Sigmoid colon (tissue), 7 donors: ENCODE measurements around the gene SLC52A3. TPM values are rescaled to one million over a fixed set of nuclear protein-coding genes. Genes with fewer than 3 reads are reported as not detected.

Experiments
- DNase-seq: peaks from one replicate; pipeline ENCODE4 v3.0.0-alpha.2; 2019
- H3K27ac ChIP-seq, 4 donors: fragments of 200-600 bp; sonication (generic); one replicate each; pipeline ENCODE4 v1.5.1; 2016 to 2019; ENCODE audit warnings: mild to moderate bottlenecking in 1 of 4
- H3K27me3 ChIP-seq, 3 donors: fragments of 200-600 bp; sonication (generic); one replicate each; pipeline ENCODE4 v1.5.1; 2019; ENCODE audit warnings: mild to moderate bottlenecking in 1 of 3
- H3K36me3 ChIP-seq, 4 donors: fragments of 200-600 bp; sonication (generic); one replicate each; pipeline ENCODE4 v1.5.1; 2016 to 2019
- H3K4me1 ChIP-seq, 4 donors: fragments of 200-600 bp; sonication (generic); one replicate each; pipeline ENCODE4 v1.5.1; 2017 to 2019
- H3K4me3 ChIP-seq, 4 donors: fragments of 200-600 bp; sonication (generic); one replicate each; pipeline ENCODE4 v1.5.1; 2017 to 2019; ENCODE audit warnings: mild to moderate bottlenecking in 2 of 4, moderate library complexity in 1 of 4
- H3K9me3 ChIP-seq, 4 donors: fragments of 200-600 bp in 3 of 4; sonication (generic) in 3 of 4; one replicate each; pipeline versions ENCODE4 v1.5.1 to v1.6.1; 2013 to 2019
- EP300 ChIP-seq, 4 donors: sonication (generic); formaldehyde crosslinking; IDR thresholded peaks; one replicate each; pipeline ENCODE4 v1.6.1; 2017; ENCODE audit warnings: antibody characterized with exemption in 4 of 4
- POLR2A ChIP-seq, 2 donors: fragments of 450-650 bp; IDR thresholded peaks; one replicate each; pipeline ENCODE4 v1.6.1; 2016; ENCODE audit warnings: antibody characterized with exemption in 2 of 2, mild to moderate bottlenecking in 2 of 2, moderate library complexity in 2 of 2
- POLR2AphosphoS5 ChIP-seq, 4 donors: sonication (generic); formaldehyde crosslinking; IDR thresholded peaks; one replicate each; pipeline ENCODE4 v1.6.1; 2017; ENCODE audit warnings: antibody characterized with exemption in 4 of 4
- WGBS, 2 donors: extraction: QIAGEN DNeasy Blood & Tissue Kit; methylation state at CpG; one replicate each; pipeline ENCODE4 v1.1.7; 2013; 5-methylcytosine and 5-hydroxymethylcytosine counted together
- intact Hi-C: fragments of 100-400 bp; cut with DNase I; formaldehyde crosslinking; loops from one replicate; pipeline ENCODE4 v1.15.1; 2023
- polyA plus RNA-seq, 3 donors: library from polyadenylated mRNA; stranded (reverse); fragments of 200-250 nt; gene quantifications; one replicate each; pipeline ENCODE4 v1.2.3, GENCODE V29; 2013
- total RNA-seq, 4 donors: library from RNA; depleted of rRNA; stranded (reverse); fragments of >200 nt; gene quantifications; one replicate each; pipeline ENCODE4 v1.1.0, GENCODE V29; 2016
- TF ChIP-seq, protein P1 (sequence below), 4 experiments: fragments of 450-650 bp in 3 of 4; fragments of 200-600 bp in 1 of 4; IDR thresholded peaks; one replicate each; pipeline ENCODE4 v1.5.1; 2016 to 2019; ENCODE audit warnings: antibody characterized with exemption in 4 of 4, mild to moderate bottlenecking in 3 of 4, moderate library complexity in 2 of 4
- donor health status: healthy with polysubstance abuse.
- donor health status: Bipolar disorder and iron deficiency.
- donor health status: healthy.

The SLC52A3 gene
- total and polyA plus RNA-seq, 7 donors = 0.16 to 15.1 (median 3.0) TPM; not detected in 2

DNA sequence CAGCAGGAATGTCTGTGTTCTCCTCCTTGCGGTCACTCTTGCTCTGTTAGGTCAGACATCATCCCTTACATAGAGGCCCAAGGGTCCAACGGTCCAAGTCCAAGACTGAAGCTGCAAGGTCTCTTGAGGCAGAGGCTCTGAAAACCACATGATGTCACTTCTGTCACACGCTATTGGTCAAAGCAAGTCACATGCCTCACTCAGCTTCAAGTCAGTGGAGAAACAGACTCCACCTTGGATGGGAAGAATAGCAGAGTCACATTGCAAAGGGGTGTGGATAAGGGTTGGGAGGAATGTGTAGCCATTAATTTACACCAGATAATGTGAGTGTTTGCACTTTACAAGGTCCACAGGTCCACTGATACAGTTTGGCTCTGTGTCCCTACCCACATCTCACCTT, 17.5 kb downstream of the SLC52A3 start:
- no peak overlapping the region for H3K4me3 ChIP-seq
- no peaks in the 10 kb centered on the region for H3K27me3 ChIP-seq
- H3K36me3 ChIP-seq = no peaks in the 10 kb centered on the region
- no peak overlapping the region for H3K27ac ChIP-seq
- intact Hi-C loops = no loop called here
- 84 to 85% methylated on average over 3 of the region's 3 CpGs for WGBS, 2 donors
- TF ChIP-seq POLR2A (IDR thresholded peaks at IDR 0.05) (no peak), POLR2AphosphoS5 (IDR thresholded peaks at IDR 0.05) (no peak), EP300 (IDR thresholded peaks at IDR 0.05) (no peak)
- TF ChIP-seq, protein P1, sequence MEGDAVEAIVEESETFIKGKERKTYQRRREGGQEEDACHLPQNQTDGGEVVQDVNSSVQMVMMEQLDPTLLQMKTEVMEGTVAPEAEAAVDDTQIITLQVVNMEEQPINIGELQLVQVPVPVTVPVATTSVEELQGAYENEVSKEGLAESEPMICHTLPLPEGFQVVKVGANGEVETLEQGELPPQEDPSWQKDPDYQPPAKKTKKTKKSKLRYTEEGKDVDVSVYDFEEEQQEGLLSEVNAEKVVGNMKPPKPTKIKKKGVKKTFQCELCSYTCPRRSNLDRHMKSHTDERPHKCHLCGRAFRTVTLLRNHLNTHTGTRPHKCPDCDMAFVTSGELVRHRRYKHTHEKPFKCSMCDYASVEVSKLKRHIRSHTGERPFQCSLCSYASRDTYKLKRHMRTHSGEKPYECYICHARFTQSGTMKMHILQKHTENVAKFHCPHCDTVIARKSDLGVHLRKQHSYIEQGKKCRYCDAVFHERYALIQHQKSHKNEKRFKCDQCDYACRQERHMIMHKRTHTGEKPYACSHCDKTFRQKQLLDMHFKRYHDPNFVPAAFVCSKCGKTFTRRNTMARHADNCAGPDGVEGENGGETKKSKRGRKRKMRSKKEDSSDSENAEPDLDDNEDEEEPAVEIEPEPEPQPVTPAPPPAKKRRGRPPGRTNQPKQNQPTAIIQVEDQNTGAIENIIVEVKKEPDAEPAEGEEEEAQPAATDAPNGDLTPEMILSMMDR (IDR thresholded peaks at IDR 0.05) = no peak
- H3K4me1 ChIP-seq = no peaks in the 10 kb centered on the region
- H3K9me3 ChIP-seq = peaks cover 0 to 3% (median 1%) of the 10 kb centered on the region in 4 donors
- DNase-seq = no peak

DNA sequence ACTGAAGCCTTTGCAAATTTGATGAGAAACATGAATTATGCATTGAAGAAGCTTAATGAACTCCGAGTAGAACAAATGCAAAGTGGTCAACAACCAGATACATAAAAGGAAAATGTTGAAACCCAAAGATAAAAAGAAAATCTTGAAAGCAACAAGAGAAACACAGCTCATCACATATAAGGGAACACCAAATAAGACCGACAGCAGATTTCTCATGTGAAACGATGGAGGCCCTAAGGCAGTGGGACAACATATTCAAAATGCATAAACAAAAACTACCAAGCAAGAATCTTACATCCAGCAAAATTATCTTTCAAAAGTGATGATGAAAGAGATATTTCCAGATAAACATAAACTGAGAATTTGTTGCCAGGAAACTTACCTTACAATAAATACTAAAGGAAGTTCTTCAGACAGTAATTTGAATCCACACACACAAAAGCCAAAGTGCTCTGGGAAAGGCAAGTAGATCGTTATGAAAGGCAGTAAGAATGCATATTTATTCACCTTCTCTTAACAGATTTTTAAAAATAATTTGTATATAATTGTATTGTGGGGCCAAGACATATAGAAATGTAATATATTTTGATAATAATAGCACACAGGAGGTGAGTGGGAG, 22.5 kb downstream of the SLC52A3 start:
- H3K4me1 ChIP-seq = no peaks in the 10 kb centered on the region
- TF ChIP-seq POLR2A (IDR thresholded peaks at IDR 0.05) (no peak), POLR2AphosphoS5 (IDR thresholded peaks at IDR 0.05) (no peak), EP300 (IDR thresholded peaks at IDR 0.05) (no peak)
- TF ChIP-seq, protein P1 (IDR thresholded peaks at IDR 0.05) = no peak
- no peak overlapping the region for H3K27ac ChIP-seq
- intact Hi-C loops = no loop called here
- DNase-seq = no peak
- H3K9me3 ChIP-seq = peaks cover 0 to 12% (median 6%) of the 10 kb centered on the region in 4 donors
- WGBS, 2 donors = 84 to 92% methylated on average over 4 of the region's 4 CpGs
- H3K27me3 ChIP-seq = peaks cover 0 to 8% (median 0%) of the 10 kb centered on the region in 3 donors
- no peak overlapping the region for H3K4me3 ChIP-seq
- no peaks in the 10 kb centered on the region for H3K36me3 ChIP-seq

DNA sequence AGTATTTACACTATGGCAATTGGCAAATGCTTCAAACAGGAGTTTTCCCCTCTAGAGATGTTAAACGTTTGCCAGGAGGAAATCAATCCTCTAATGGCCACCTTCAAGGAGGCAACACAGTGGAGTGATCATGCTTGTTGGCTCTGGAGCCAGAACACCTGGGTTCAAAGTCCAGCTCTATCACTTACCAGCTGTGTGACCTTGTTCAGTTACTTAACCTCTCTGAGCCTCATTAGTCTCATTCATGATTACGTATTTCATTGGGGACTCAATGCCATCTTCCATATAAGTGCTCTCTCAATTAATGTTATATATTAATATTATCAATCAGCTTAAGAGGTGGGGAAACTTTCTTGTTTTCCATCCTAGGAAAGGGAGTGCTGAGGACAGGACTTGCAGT, 26.1 kb downstream of the SLC52A3 start:
- Histone ChIP-seq H3K9me3 (peaks cover 0 to 12% (median 6%) of the 10 kb centered on the region in 4 donors), H3K36me3 (no peaks in the 10 kb centered on the region), H3K4me1 (no peaks in the 10 kb centered on the region), H3K27ac (no peak overlapping the region), H3K4me3 (no peak overlapping the region), H3K27me3 (peaks cover 0 to 11% (median 0%) of the 10 kb centered on the region in 3 donors)
- 64 to 78% methylated on average over 2 of the region's 2 CpGs for WGBS, 2 donors
- intact Hi-C loops = no loop called here
- no peak for TF ChIP-seq POLR2A (IDR thresholded peaks at IDR 0.05)
- TF ChIP-seq EP300 (IDR thresholded peaks at IDR 0.05) = no peak
- TF ChIP-seq POLR2AphosphoS5 (IDR thresholded peaks at IDR 0.05) = no peak
- TF ChIP-seq, protein P1 (IDR thresholded peaks at IDR 0.05) = no peak
- DNase-seq = no peak

DNA sequence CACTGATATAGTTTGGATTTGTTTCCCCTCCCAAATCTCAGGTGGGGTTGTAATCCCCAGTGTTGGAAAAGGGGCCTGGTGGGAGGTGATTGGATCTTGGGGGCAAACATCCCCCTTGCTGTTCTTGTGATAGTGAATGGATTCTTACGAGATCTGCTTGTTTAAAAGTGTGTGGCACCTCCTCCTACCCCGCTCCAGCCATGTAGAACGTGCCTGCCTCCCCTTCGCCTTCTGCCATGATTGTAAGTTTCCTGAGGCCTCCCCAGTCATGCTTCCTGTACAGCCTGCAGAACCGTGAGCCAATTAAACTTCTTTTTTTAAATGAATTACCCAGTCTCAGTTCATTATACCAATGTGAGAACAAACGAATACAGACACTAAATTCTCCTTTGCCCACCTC, 26.7 kb downstream of the SLC52A3 start:
- Histone ChIP-seq H3K4me1 (no peaks in the 10 kb centered on the region), H3K4me3 (no peak overlapping the region), H3K27ac (no peak overlapping the region), H3K36me3 (no peaks in the 10 kb centered on the region), H3K9me3 (peaks cover 0 to 12% (median 6%) of the 10 kb centered on the region in 4 donors), H3K27me3 (peaks cover 0 to 11% (median 0%) of the 10 kb centered on the region in 3 donors)
- TF ChIP-seq, protein P1 (IDR thresholded peaks at IDR 0.05) = no peak
- no peak for TF ChIP-seq POLR2AphosphoS5 (IDR thresholded peaks at IDR 0.05)
- TF ChIP-seq POLR2A (IDR thresholded peaks at IDR 0.05) = no peak
- no peak for TF ChIP-seq EP300 (IDR thresholded peaks at IDR 0.05)
- 69 to 82% methylated on average over 6 of the region's 6 CpGs for WGBS, 2 donors
- intact Hi-C loops = no loop called here
- DNase-seq = no peak

DNA sequence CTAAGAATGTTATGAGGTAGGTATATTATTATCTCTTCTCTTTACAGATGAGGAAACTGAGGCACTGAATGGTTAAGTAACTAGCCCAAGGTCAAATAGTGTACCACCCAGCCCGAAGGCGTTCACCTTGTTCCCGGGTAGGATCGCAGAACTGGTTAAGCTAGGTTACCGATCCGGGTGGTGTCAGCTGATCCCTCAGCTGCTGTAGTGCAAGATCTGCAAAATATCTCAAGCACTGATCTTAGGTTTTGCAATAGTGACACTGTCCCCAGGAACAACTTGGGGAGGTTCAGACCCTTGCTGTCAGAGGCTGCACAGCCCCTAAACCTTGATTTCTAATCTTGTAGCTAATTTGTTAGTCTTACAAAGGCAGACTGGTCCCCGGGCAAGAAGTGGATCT, 28.1 kb downstream of the SLC52A3 start:
- Histone ChIP-seq H3K4me1 (no peaks in the 10 kb centered on the region), H3K36me3 (no peaks in the 10 kb centered on the region), H3K9me3 (peaks cover 0 to 3% (median under 1%) of the 10 kb centered on the region in 4 donors), H3K4me3 (no peak overlapping the region), H3K27me3 (peaks cover 0 to 11% (median 0%) of the 10 kb centered on the region in 3 donors), H3K27ac (no peak overlapping the region)
- intact Hi-C loops = no loop called here
- no peak for DNase-seq
- WGBS, 2 donors = 28 to 63% methylated on average over 7 of the region's 7 CpGs
- TF ChIP-seq, protein P1 (IDR thresholded peaks at IDR 0.05) = no peak
- no peak for TF ChIP-seq EP300 (IDR thresholded peaks at IDR 0.05)
- TF ChIP-seq POLR2AphosphoS5 (IDR thresholded peaks at IDR 0.05) = no peak
- TF ChIP-seq POLR2A (IDR thresholded peaks at IDR 0.05) = no peak
